OCI-LY7 (cell line): ENCODE measurements around the gene ZNF148.

Source experiments
- CTCF ChIP-seq: fragments of 200-600 bp; sonication (generic); conservative IDR thresholded peaks from 2 replicates; pipeline ENCODE4 v1.5.1; 2014; ENCODE audit warnings: mild to moderate bottlenecking, antibody characterized with exemption, low read length, moderate library complexity, mixed read lengths
- EZH2phosphoT487 ChIP-seq: fragments of 200-600 bp; sonication (generic); IDR thresholded peaks from 2 replicates; pipeline ENCODE4 v1.6.1; 2018; ENCODE audit warnings: low read depth, borderline replicate concordance, mild to moderate bottlenecking, mixed run types, antibody characterized with exemption, low read length, moderate library complexity, mixed read lengths

GRCh38 chr3:125326957-125327356, 48.2 kb downstream of the ZNF148 start:
- TF ChIP-seq CTCF: no peak
- no peak for TF ChIP-seq EZH2phosphoT487
